ENCODE data around the gene PCSK7. TPM values are rescaled to one million over a fixed set of nuclear protein-coding genes. Genes with fewer than 3 reads are reported as not detected.
"Not testable (repeated sequence)": the region's sequence is repeated elsewhere in the genome, so short reads cannot be mapped to it uniquely, and the experiment has no call there.

The PCSK7 gene
- 10 to 100 TPM; 38.5 to 45.7 TPM for total RNA-seq

- intact Hi-C loops (cut with DNase I): loop anchor here (2.0 to 5.0 kb wide), 3 partner anchors 85 to 444 kb away; partner anchors contain the start of genes BACE1, PAFAH1B2 and ZPR1
- Histone ChIP-seq H3K4me1 (replicated peaks) (no peaks in the 10 kb centered on the region), H3K36me3 (peaks cover 0 to 9% of the 10 kb centered on the region in 2 donors), H3K27ac (peak within 1 kb of the TSS; percentile 88 to 91), H3K27me3 (replicated peaks; ENCODE audit: insufficient read depth) (no peaks in the 10 kb centered on the region), H3K4me3 (peak within 1 kb of the TSS; percentile 69 to 80), H3K9me3 (no peaks in the 10 kb centered on the region)
- TF ChIP-seq POLR2A (IDR thresholded peaks at IDR 0.05) (peak; percentile 2), POLR2AphosphoS5 (IDR thresholded peaks at IDR 0.05) (no peak)
- WGBS: under 1% methylated on average over 13 of the region's 13 CpGs
- peak; percentile 61 for DNase-seq (ENCODE audit: low spot score)
Observed at GRCh38 chr11:117231842-117232091, at the start of gene PCSK7. Gene PCSK7, minus strand, starts transcription at chr11:117232073. Its CDS starts 2,229 bp downstream, at chr11:117229844.

GRCh38 chr11:117281159-117281558 is 49.3 kb upstream of the PCSK7 start:
- H3K4me1 ChIP-seq (replicated peaks): no peaks in the 10 kb centered on the region
- intact Hi-C loops (cut with DNase I): no loop called here
- TF ChIP-seq POLR2A (IDR thresholded peaks at IDR 0.05) (no peak), CTCF (IDR thresholded peaks at IDR 0.05) (no peak), POLR2AphosphoS5 (IDR thresholded peaks at IDR 0.05) (no peak)
- H3K27ac ChIP-seq: no peak overlapping the region
- 66% methylated on average over 6 of the region's 6 CpGs for WGBS
- H3K27me3 ChIP-seq (replicated peaks; ENCODE audit: insufficient read depth): no peaks in the 10 kb centered on the region
- no peak overlapping the region for H3K4me3 ChIP-seq
- no peaks in the 10 kb centered on the region for H3K36me3 ChIP-seq
- H3K9me3 ChIP-seq: no peaks in the 10 kb centered on the region
- no peak for DNase-seq (ENCODE audit: low spot score)

- no peak for DNase-seq (ENCODE audit: low spot score)
- H3K27ac ChIP-seq: no peak overlapping the region
- no peaks in the 10 kb centered on the region for H3K9me3 ChIP-seq
- no peaks in the 10 kb centered on the region for H3K36me3 ChIP-seq
- intact Hi-C loops (cut with DNase I): no loop called here
- H3K4me1 ChIP-seq (replicated peaks): no peaks in the 10 kb centered on the region
- WGBS: 71% methylated on average over 4 of the region's 4 CpGs
- TF ChIP-seq POLR2A (IDR thresholded peaks at IDR 0.05) (no peak), POLR2AphosphoS5 (IDR thresholded peaks at IDR 0.05) (no peak), CTCF (IDR thresholded peaks at IDR 0.05) (no peak)
- no peak overlapping the region for H3K4me3 ChIP-seq
- no peaks in the 10 kb centered on the region for H3K27me3 ChIP-seq (replicated peaks; ENCODE audit: insufficient read depth)
Observed at GRCh38 chr11:117279711-117280376, 48.0 kb upstream of the PCSK7 start.

GRCh38 chr11:117278347-117278746 is 46.5 kb upstream of the PCSK7 start:
- Histone ChIP-seq H3K27ac (no peak overlapping the region), H3K4me1 (replicated peaks) (no peaks in the 10 kb centered on the region), H3K36me3 (no peaks in the 10 kb centered on the region), H3K4me3 (no peak overlapping the region), H3K9me3 (no peaks in the 10 kb centered on the region), H3K27me3 (replicated peaks; ENCODE audit: insufficient read depth) (no peaks in the 10 kb centered on the region)
- intact Hi-C loops (cut with DNase I): no loop called here
- WGBS: 78% methylated on average over 2 of the region's 2 CpGs
- no peak for DNase-seq (ENCODE audit: low spot score)
- TF ChIP-seq CTCF (IDR thresholded peaks at IDR 0.05) (no peak), POLR2A (IDR thresholded peaks at IDR 0.05) (no peak), POLR2AphosphoS5 (IDR thresholded peaks at IDR 0.05) (no peak)

GRCh38 chr11:117273550-117274289 is 41.8 kb upstream of the PCSK7 start:
- Histone ChIP-seq H3K4me1 (replicated peaks) (no peaks in the 10 kb centered on the region), H3K36me3 (no peaks in the 10 kb centered on the region), H3K9me3 (no peaks in the 10 kb centered on the region), H3K27ac (no peak overlapping the region), H3K27me3 (replicated peaks; ENCODE audit: insufficient read depth) (no peaks in the 10 kb centered on the region), H3K4me3 (no peak overlapping the region)
- intact Hi-C loops (cut with DNase I): no loop called here
- no peak for DNase-seq (ENCODE audit: low spot score)
- 89% methylated on average over 9 of the region's 9 CpGs for WGBS
- TF ChIP-seq POLR2AphosphoS5 (IDR thresholded peaks at IDR 0.05): no peak
- no peak for TF ChIP-seq POLR2A (IDR thresholded peaks at IDR 0.05)
- TF ChIP-seq CTCF (IDR thresholded peaks at IDR 0.05): no peak

- WGBS: 94% methylated on average over 5 of the region's 5 CpGs
- H3K4me3 ChIP-seq; H3K4me1 ChIP-seq (replicated peaks); H3K36me3 ChIP-seq; intact Hi-C loops (cut with DNase I); H3K9me3 ChIP-seq; H3K27ac ChIP-seq; DNase-seq (ENCODE audit: low spot score); H3K27me3 ChIP-seq (replicated peaks; ENCODE audit: insufficient read depth): not testable (repeated sequence)
Observed at GRCh38 chr11:117272175-117272574, 40.3 kb upstream of the PCSK7 start.

Measured in prostate gland (tissue), 2 donors.